A673 (cell line): ENCODE measurements around the gene FSTL4.

Experiments used
- CTCF ChIP-seq: fragments of 300-800, 200-600 bp; sonication (generic); conservative IDR thresholded peaks from 2 replicates; pipeline ENCODE4 v1.5.1; 2017; ENCODE audit warnings: low read depth, mild to moderate bottlenecking, antibody characterized with exemption, low read length, moderate library complexity, mixed read lengths
- EZH2 ChIP-seq: fragments of 200-600 bp; sonication (generic); IDR thresholded peaks from 2 replicates; pipeline ENCODE4 v1.6.1; 2017; ENCODE audit warnings: borderline replicate concordance, low read depth, mild to moderate bottlenecking, mixed read lengths, antibody characterized with exemption, low read length; ENCODE audit not compliant: poor library complexity, severe bottlenecking

- TF ChIP-seq CTCF (no peak), EZH2 (no peak)
Observed at GRCh38 chr5:133277744-133278143, 334.6 kb downstream of the FSTL4 start.
